VCaP (cell line): ENCODE data around the gene TCTN2.

ENCODE experiments used
- H3K27ac ChIP-seq: fragments of 450-650 bp; 2 replicates; pipeline ENCODE4 v1.5.1; 2017
- CTCF ChIP-seq: fragments of 450-650 bp; conservative IDR thresholded peaks from 2 replicates; pipeline ENCODE4 v1.5.1; 2017; ENCODE audit warnings: mild to moderate bottlenecking, moderate library complexity

Gene TCTN2

GRCh38 chr12:123667771-123668170, 3.1 kb upstream of the TCTN2 start:
- H3K27ac ChIP-seq, result no peak overlapping the region
- TF ChIP-seq CTCF, result no peak

GRCh38 chr12:123671876-123672275, 963 bp downstream of the TCTN2 start:
- no peak for TF ChIP-seq CTCF
- no peak overlapping the region; the same call in 1 of the 2 replicates for H3K27ac ChIP-seq

- no peak for TF ChIP-seq CTCF
- H3K27ac ChIP-seq, result no peak overlapping the region
Observed at GRCh38 chr12:123675436-123675835, 4.5 kb downstream of the TCTN2 start.

GRCh38 chr12:123676616-123677320, 5.9 kb downstream of the TCTN2 start:
- TF ChIP-seq CTCF, result no peak

GRCh38 chr12:123678981-123679380, 8.1 kb downstream of the TCTN2 start:
- H3K27ac ChIP-seq, result no peak overlapping the region
- no peak for TF ChIP-seq CTCF

More at GRCh38 chr12:123676616-123677320, 5.9 kb downstream of the TCTN2 start:
- no peak overlapping the region for H3K27ac ChIP-seq

- no peak for TF ChIP-seq CTCF
- H3K27ac ChIP-seq, result no peak overlapping the region
Observed at GRCh38 chr12:123681605-123682004, 10.7 kb downstream of the TCTN2 start.

GRCh38 chr12:123683964-123684363, 13.1 kb downstream of the TCTN2 start:
- H3K27ac ChIP-seq, result no peak overlapping the region
- no peak for TF ChIP-seq CTCF
